CD8-positive, alpha-beta memory T cell (primary cell): Measurements from ENCODE around the gene TSHZ2. TPM values are rescaled to one million over a fixed set of nuclear protein-coding genes. Genes with fewer than 3 reads are reported as not detected.

Experiments
- CTCF ChIA-PET: fragments of 350-600 bp; sonication (Branson Sonifier 250); formaldehyde crosslinking; loops from one replicate; lab custom pipeline; 2021; ENCODE audit warnings: antibody characterized with exemption; lab: Charles Lee
- POLR2A ChIA-PET: fragments of 350-600 bp; sonication (Branson Sonifier 250); formaldehyde crosslinking; loops from one replicate; lab custom pipeline; 2021; ENCODE audit warnings: antibody characterized with exemption; lab: Charles Lee
- DNase-seq, 5 donors: peaks; one replicate each; pipeline versions ENCODE4 v3.0.0 to v3.0.0-alpha.2; 2020 to 2022; ENCODE audit warnings: mixed read lengths in 1 of 5
- H3K27ac ChIP-seq: one replicate; pipeline ENCODE4 v1.7.0; 2013; ENCODE audit warnings: low read depth, mild to moderate bottlenecking, low read length, moderate library complexity
- H3K27me3 ChIP-seq: 2 replicates; pipeline ENCODE4 v1.7.0; 2013; ENCODE audit warnings: low read length, mild to moderate bottlenecking; ENCODE audit not compliant: insufficient read depth, poor library complexity, severe bottlenecking
- H3K36me3 ChIP-seq: 2 replicates; pipeline ENCODE4 v1.7.0; 2013; ENCODE audit warnings: mild to moderate bottlenecking, low read length, moderate library complexity; ENCODE audit not compliant: insufficient read depth
- H3K4me1 ChIP-seq: 2 replicates; pipeline ENCODE4 v1.7.0; 2013; ENCODE audit warnings: mild to moderate bottlenecking, low read length, moderate library complexity; ENCODE audit not compliant: insufficient read depth
- H3K4me3 ChIP-seq: 2 replicates; pipeline ENCODE4 v1.7.0; 2013; ENCODE audit warnings: mild to moderate bottlenecking, low read length
- H3K9me3 ChIP-seq: 2 replicates; pipeline ENCODE4 v1.7.0; 2013; ENCODE audit warnings: mild to moderate bottlenecking, low read length
- H3K27ac Mint-ChIP-seq, 8 donors: one replicate each; pipeline ENCODE4 v1.8.0; 2020 to 2021; ENCODE audit warnings: mixed read lengths in 8 of 8, mild to moderate bottlenecking in 6 of 8, inconsistent platforms in 3 of 8, moderate library complexity in 3 of 8
- H3K27me3 Mint-ChIP-seq, 2 donors: one replicate each; pipeline ENCODE4 v1.8.0; 2020 to 2021; ENCODE audit warnings: mixed read lengths in 2 of 2, mild to moderate bottlenecking in 1 of 2, moderate library complexity in 1 of 2
- H3K36me3 Mint-ChIP-seq, 3 donors: one replicate each; pipeline ENCODE4 v1.8.0; 2020 to 2021; ENCODE audit warnings: mixed read lengths in 3 of 3, inconsistent platforms in 1 of 3, mild to moderate bottlenecking in 1 of 3
- H3K4me1 Mint-ChIP-seq, 3 donors: one replicate each; pipeline ENCODE4 v1.8.0; 2020 to 2021; ENCODE audit warnings: mixed read lengths in 3 of 3, inconsistent platforms in 1 of 3, mild to moderate bottlenecking in 1 of 3
- H3K4me3 Mint-ChIP-seq, 7 donors: one replicate each; pipeline ENCODE4 v1.8.0; 2020 to 2021; ENCODE audit warnings: mixed read lengths in 7 of 7, mild to moderate bottlenecking in 6 of 7, moderate library complexity in 4 of 7, inconsistent platforms in 2 of 7
- H3K9me3 Mint-ChIP-seq, 5 donors: one replicate each; pipeline ENCODE4 v1.8.0; 2020 to 2022; ENCODE audit warnings: mixed read lengths in 5 of 5, mild to moderate bottlenecking in 3 of 5, moderate library complexity in 2 of 5, inconsistent platforms in 1 of 5
- polyA plus RNA-seq: library from polyadenylated mRNA; unstranded; fragments of 300-500 nt; fragmentation: Illumina TruSeq; gene quantifications from one replicate; pipeline ENCODE4 v1.2.3, GENCODE V29; 2021
- total RNA-seq, 2 experiments: library from RNA; stranded (reverse); gene quantifications; one replicate each; pipeline ENCODE4 v1.2.3, GENCODE V29; 2021

TSHZ2 gene
- total and polyA plus RNA-seq, 3 experiments from 2014 or later: 0.10 to 1.6 (median 1.5) TPM

- ChIA-PET POLR2A (no interaction called here), CTCF (interaction anchor here (1.1 kb wide), 1 partner anchor 8 kb away, joined by 3 read pairs; no protein-coding TSS in a partner anchor)
- Mint-ChIP-seq H3K4me3 (no peak overlapping the region), H3K4me1 (peaks cover 0 to 22% (median 11%) of the 10 kb centered on the region in 3 donors), H3K27ac (no peak overlapping the region), H3K36me3 (no peaks in the 10 kb centered on the region), H3K9me3 (no peaks in the 10 kb centered on the region), H3K27me3 (peaks cover 9 to 32% of the 10 kb centered on the region in 2 donors)
- no peak for DNase-seq
- H3K4me1 ChIP-seq: peaks cover 4% of the 10 kb centered on the region
- no peak overlapping the region for H3K27ac ChIP-seq
- H3K4me3 ChIP-seq: no peak overlapping the region
- no peaks in the 10 kb centered on the region for H3K27me3 ChIP-seq
- H3K36me3 ChIP-seq: no peaks in the 10 kb centered on the region
- H3K9me3 ChIP-seq: no peaks in the 10 kb centered on the region
Observed at GRCh38 chr20:53146201-53146891, 174.2 kb downstream of the TSHZ2 start.

- Mint-ChIP-seq H3K27me3 (peaks cover 7 to 25% of the 10 kb centered on the region in 2 donors), H3K27ac (no peak overlapping the region), H3K36me3 (no peaks in the 10 kb centered on the region), H3K9me3 (no peaks in the 10 kb centered on the region), H3K4me1 (peaks cover 0 to 18% (median 8%) of the 10 kb centered on the region in 3 donors), H3K4me3 (no peak overlapping the region)
- Histone ChIP-seq H3K4me3 (no peak overlapping the region), H3K9me3 (no peaks in the 10 kb centered on the region), H3K4me1 (no peaks in the 10 kb centered on the region), H3K36me3 (no peaks in the 10 kb centered on the region), H3K27me3 (no peaks in the 10 kb centered on the region), H3K27ac (no peak overlapping the region)
- no peak for DNase-seq
- CTCF ChIA-PET: no interaction called here
- POLR2A ChIA-PET: no interaction called here
Observed at GRCh38 chr20:53148771-53149147, 176.6 kb downstream of the TSHZ2 start.

- H3K9me3 ChIP-seq: no peaks in the 10 kb centered on the region
- Mint-ChIP-seq H3K9me3 (no peaks in the 10 kb centered on the region), H3K27me3 (peaks cover 7 to 20% of the 10 kb centered on the region in 2 donors), H3K36me3 (no peaks in the 10 kb centered on the region), H3K4me3 (no peak overlapping the region), H3K27ac (no peak overlapping the region), H3K4me1 (peaks cover 0 to 19% (median 8%) of the 10 kb centered on the region in 3 donors)
- DNase-seq: no peak
- ChIA-PET POLR2A (no interaction called here), CTCF (no interaction called here)
- no peak overlapping the region for H3K4me3 ChIP-seq
- H3K27me3 ChIP-seq: no peaks in the 10 kb centered on the region
- no peak overlapping the region for H3K27ac ChIP-seq
- no peaks in the 10 kb centered on the region for H3K36me3 ChIP-seq
- no peaks in the 10 kb centered on the region for H3K4me1 ChIP-seq
Observed at GRCh38 chr20:53149148-53149889, 177.2 kb downstream of the TSHZ2 start.

GRCh38 chr20:53149890-53150205 lies 177.7 kb downstream of the TSHZ2 start:
- Histone ChIP-seq H3K27ac (no peak overlapping the region), H3K4me1 (no peaks in the 10 kb centered on the region), H3K9me3 (no peaks in the 10 kb centered on the region), H3K27me3 (no peaks in the 10 kb centered on the region), H3K36me3 (no peaks in the 10 kb centered on the region), H3K4me3 (no peak overlapping the region)
- H3K27ac Mint-ChIP-seq: peak overlapping the region in 1 of 8 donors; percentile 44
- no peak for DNase-seq
- CTCF ChIA-PET: no interaction called here
- no peaks in the 10 kb centered on the region for H3K9me3 Mint-ChIP-seq
- no peak overlapping the region for H3K4me3 Mint-ChIP-seq
- no peaks in the 10 kb centered on the region for H3K36me3 Mint-ChIP-seq
- POLR2A ChIA-PET: no interaction called here
- peaks cover 0 to 24% (median 8%) of the 10 kb centered on the region in 3 donors for H3K4me1 Mint-ChIP-seq
- H3K27me3 Mint-ChIP-seq: peaks cover 7 to 20% of the 10 kb centered on the region in 2 donors

- Histone ChIP-seq H3K4me1 (no peaks in the 10 kb centered on the region), H3K27me3 (no peaks in the 10 kb centered on the region), H3K4me3 (no peak overlapping the region), H3K9me3 (no peaks in the 10 kb centered on the region), H3K36me3 (no peaks in the 10 kb centered on the region), H3K27ac (no peak overlapping the region)
- H3K9me3 Mint-ChIP-seq: no peaks in the 10 kb centered on the region
- H3K36me3 Mint-ChIP-seq: no peaks in the 10 kb centered on the region
- DNase-seq: no peak
- no peak overlapping the region for H3K27ac Mint-ChIP-seq
- CTCF ChIA-PET: no interaction called here
- H3K4me3 Mint-ChIP-seq: no peak overlapping the region
- POLR2A ChIA-PET: no interaction called here
- peaks cover 7 to 20% of the 10 kb centered on the region in 2 donors for H3K27me3 Mint-ChIP-seq
- H3K4me1 Mint-ChIP-seq: peaks cover 0 to 23% (median 8%) of the 10 kb centered on the region in 3 donors
Observed at GRCh38 chr20:53150532-53150931, 178.4 kb downstream of the TSHZ2 start.

- Mint-ChIP-seq H3K27ac (peak overlapping the region in 1 of 8 donors; percentile 54), H3K36me3 (no peaks in the 10 kb centered on the region), H3K27me3 (peaks cover 5 to 14% of the 10 kb centered on the region in 2 donors), H3K9me3 (no peaks in the 10 kb centered on the region), H3K4me1 (peaks cover 0 to 6% (median 0%) of the 10 kb centered on the region in 3 donors), H3K4me3 (no peak overlapping the region)
- Histone ChIP-seq H3K4me1 (no peaks in the 10 kb centered on the region), H3K4me3 (no peak overlapping the region), H3K9me3 (no peaks in the 10 kb centered on the region), H3K27ac (no peak overlapping the region), H3K27me3 (no peaks in the 10 kb centered on the region), H3K36me3 (no peaks in the 10 kb centered on the region)
- ChIA-PET POLR2A (no interaction called here), CTCF (no interaction called here)
- no peak for DNase-seq
Observed at GRCh38 chr20:53152228-53152627, 180.1 kb downstream of the TSHZ2 start.

GRCh38 chr20:53154540-53154939 lies 182.4 kb downstream of the TSHZ2 start:
- POLR2A ChIA-PET: no interaction called here
- no peaks in the 10 kb centered on the region for H3K4me1 ChIP-seq
- no peak for DNase-seq
- Mint-ChIP-seq H3K4me1 (peaks cover 0 to 6% (median 0%) of the 10 kb centered on the region in 3 donors), H3K27ac (no peak overlapping the region), H3K27me3 (peaks cover 4 to 12% of the 10 kb centered on the region in 2 donors), H3K36me3 (no peaks in the 10 kb centered on the region), H3K4me3 (peak overlapping the region in 1 of 7 donors; percentile 44), H3K9me3 (no peaks in the 10 kb centered on the region)
- H3K27ac ChIP-seq: no peak overlapping the region
- no peaks in the 10 kb centered on the region for H3K9me3 ChIP-seq
- CTCF ChIA-PET: no interaction called here
- no peaks in the 10 kb centered on the region for H3K27me3 ChIP-seq
- H3K36me3 ChIP-seq: no peaks in the 10 kb centered on the region
- no peak overlapping the region for H3K4me3 ChIP-seq
